Embryonic facial prominence (tissue), 1 donor: Measurements from ENCODE around the gene GOLGA6A.
"Not testable (repeated sequence)": the region's sequence is repeated elsewhere in the genome, so short reads cannot be mapped to it uniquely, and the experiment has no call there.

Source experiments
- DNase-seq: peaks from one replicate; pipeline ENCODE4 v3.0.0-alpha.2; 2016; ENCODE audit errors: extremely low spot score

GOLGA6A gene

DNA sequence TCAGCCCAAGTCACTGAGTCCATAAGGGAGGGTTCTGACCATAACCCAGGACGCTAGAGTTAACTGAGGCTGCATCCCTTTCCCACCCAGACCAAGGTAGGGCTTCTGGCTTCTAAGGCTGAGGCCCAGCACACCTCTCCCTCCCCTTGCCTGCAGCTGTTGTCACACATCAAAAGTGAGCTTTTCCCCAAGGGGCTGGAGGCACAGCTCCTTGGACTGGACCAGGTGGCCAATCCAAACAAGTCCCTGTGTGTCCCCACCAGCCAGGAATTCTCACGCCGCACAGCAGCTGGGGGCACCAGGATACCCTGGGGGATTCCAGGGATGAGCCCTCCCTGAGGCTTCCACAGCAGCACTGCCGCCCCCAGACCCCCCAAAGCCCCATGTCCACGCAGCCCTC, 25.8 kb upstream of the GOLGA6A start:
- DNase-seq: no peak

DNA sequence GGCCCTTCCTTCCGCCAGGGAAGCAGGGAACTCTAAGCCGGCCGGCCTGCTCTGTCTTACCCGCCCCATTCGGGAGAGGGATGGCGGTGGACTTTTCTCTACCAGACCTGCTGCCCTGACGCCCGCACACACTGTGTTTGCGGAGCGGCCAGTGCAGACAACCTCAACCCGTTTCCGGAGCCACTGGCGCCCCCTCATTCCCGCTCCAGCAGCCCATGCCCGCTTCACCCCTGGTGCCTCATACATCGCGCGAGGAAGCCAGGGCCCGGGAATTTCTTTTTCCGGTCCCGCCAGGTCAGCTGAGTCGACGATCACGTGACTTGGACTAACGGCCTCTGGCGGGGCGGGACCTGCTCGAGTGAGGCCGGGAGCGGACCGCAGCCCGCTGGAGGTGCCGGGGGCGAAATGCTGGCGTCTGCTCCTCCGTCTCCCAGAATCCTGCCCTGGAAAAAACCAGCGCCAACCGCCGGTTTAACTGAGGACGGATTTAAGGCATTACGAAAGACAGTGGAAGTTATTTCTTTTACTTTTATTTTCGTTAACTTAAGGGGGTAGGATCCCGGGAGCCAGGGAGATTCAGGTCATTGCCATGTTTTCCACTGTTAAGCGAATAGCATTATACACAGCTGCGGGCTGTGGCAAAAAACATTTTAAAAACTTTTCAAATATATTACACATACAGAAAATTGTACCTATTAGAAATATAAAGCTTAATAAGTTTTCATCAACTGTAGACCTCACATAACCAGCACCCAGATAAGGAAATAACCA, 17.8 kb upstream of the GOLGA6A start:
- peak; percentile 79 for DNase-seq

DNA sequence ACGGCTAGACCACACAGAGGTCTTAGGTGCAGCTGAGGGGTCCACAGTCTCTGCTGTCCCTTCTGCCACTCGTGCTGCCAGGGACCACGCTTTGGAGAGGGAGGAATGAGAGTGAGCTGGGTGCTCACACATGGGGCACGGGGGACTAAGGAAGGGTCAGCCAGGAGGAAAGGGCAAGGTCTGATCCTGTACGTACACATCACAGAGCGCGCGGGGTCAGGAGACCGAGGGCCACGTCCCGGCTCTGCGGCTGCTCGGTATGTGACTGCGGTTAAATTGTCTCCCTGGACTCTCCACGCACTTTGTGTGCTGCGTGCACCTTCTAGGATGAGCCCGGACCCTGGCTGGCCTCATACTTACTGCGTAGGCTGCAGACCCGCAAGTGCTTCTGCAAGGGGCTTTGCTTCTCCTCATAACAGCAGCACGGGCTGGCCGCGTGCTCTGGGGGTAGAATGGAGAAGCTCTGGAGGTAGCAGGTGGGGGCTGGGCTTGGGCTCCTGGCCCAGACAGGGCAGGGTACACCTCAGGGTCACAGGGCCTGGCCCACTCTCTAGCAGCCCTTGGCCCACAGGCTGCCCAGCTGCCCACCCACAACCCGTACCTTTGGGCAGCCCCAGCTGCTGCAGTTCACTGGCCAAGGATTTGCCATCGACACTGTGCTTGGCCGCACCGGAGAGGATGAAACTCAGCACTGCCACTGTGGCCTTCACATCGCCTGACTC, 14.6 kb upstream of the GOLGA6A start:
- DNase-seq: not testable (repeated sequence)

DNA sequence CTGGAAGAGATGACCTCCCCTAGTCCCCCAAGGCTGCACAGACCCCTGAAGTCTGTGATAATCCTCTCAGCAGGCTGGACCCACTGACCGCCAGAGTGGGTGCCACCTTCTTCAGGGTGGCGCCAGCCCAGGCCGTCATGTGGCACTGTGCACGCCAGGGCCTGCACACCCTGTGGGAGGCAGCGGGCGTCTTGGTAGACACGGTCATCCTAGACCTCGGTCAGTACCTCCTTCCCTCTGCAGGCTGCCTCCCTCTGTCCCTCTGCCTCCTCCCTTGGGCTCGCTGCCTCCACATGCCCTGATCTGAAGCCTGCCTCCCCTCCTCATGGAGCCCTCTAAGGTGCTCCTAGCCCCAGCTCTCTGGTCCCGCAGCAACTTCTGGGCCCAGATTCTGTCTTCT, 13.3 kb upstream of the GOLGA6A start:
- DNase-seq: not testable (repeated sequence)

DNA sequence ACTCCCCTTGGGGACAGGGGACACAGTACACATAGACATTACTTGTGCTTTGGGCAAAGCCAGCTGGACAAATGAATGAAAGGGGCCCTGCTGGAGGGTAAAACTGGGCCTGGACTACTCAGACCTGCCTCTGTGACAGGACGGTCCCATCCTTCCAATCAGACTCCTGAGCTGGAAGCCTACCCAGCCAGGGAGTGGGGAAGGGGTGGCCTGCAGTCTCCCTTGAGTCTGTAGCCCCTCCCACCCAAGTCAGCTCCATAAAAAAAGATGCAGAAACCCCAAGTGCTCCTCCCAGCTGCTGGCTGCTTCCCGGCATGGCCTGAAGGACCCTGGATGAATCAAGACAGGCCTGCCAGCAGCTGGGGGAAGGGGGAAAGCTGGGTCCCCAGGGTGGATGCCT, 12.2 kb upstream of the GOLGA6A start:
- DNase-seq: not testable (repeated sequence)

GRCh38 chr15:74075781-74076180, 6.6 kb downstream of the GOLGA6A start:
- DNase-seq: not testable (repeated sequence)

GRCh38 chr15:74072614-74073337, 9.6 kb downstream of the GOLGA6A start:
- DNase-seq: not testable (repeated sequence)

DNA sequence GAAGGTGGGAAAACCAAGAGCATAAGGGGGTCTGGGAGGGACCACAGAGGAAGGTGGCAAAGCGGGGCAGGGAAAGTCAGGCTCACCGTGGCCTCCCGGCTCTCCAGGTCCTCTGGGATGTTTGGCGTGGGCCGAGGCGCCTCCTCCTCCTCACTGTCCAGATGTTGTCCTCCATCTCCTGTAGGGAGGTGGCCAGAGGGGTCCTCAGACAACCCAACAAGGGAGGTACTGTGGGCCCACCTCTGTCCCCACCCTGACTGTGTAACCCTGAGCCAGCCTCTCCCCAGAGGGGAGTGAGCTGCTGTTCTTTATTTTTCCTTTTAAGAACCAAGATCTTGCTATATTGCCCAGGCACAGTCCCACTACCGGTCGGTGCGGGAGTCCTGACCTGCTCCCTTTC, 10.2 kb downstream of the GOLGA6A start:
- DNase-seq: not testable (repeated sequence)

GRCh38 chr15:74071645-74072044, 10.7 kb downstream of the GOLGA6A start:
- not testable (repeated sequence) for DNase-seq

DNA sequence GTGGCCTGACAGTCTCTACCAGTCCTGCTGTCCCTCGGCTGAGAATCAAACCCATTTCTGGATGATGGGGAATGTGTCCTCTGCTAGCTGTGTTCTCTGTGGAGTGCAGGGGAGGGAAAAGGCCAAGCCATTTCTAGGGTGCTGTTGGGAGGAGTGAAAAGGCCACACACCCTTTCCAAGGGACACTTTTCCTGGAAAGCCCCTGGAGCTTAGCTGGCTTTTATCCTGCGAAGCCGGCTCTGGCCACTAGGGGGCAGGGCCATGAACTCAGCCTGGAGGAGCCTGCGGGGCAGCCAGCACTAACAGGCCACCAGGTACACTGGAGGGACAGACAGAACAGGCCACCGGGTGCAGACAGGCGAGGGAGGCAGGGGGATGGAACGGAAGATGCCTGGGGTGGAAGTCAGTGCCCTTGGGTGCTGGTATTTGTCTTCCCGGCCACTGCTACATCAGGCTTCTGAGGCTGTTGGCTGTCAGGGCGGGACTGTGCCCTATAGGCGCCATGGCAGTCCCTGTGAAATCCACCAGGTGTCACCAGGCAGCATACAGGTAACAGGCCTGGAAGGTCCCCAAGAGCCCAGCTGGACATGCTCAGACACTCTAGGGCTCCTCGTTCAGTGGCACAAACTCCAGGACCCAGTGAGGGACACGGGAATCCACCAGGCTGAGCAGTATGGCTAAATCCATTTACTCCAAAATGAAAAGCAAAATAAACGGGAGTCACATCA, 16.5 kb downstream of the GOLGA6A start:
- DNase-seq: not testable (repeated sequence)

- not testable (repeated sequence) for DNase-seq
Measured at GRCh38 chr15:74064822-74065221, 17.5 kb downstream of the GOLGA6A start.

GRCh38 chr15:74064183-74064582, 18.2 kb downstream of the GOLGA6A start:
- not testable (repeated sequence) for DNase-seq

DNA sequence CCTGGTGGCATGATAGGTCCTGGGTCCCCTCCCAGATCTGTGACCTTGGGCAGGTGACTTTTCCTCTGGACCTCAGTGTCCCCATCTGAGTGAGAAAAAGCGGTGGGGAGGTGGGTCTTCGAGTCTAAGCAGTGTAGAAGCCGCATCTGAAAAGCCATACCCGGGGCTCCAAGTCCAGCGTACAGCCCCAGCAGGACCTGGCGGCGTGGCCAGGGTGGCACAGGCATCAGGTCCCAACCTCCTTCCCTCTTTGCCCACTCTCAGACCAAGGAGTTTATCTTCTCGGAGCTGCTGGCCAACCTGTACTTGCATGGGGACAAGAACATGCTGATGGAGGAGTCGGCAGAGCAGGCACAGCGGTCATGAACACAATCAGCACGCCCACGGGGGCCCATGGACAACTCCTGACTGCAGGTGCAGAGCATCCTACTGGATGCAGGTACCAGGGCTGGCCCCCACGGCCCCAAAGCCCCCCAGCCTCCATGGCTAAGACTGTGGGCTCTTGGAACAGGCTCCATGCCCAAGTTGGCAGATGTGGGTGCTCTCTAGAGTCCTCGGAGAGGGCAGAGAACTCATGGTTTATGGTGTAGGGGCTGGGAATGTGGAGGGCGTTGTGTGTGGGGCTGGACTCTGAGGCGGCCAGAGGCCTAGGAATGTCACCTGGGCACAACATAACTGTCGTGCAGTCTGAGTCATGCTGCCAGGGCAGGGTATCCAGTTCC, 18.8 kb downstream of the GOLGA6A start:
- not testable (repeated sequence) for DNase-seq

DNA sequence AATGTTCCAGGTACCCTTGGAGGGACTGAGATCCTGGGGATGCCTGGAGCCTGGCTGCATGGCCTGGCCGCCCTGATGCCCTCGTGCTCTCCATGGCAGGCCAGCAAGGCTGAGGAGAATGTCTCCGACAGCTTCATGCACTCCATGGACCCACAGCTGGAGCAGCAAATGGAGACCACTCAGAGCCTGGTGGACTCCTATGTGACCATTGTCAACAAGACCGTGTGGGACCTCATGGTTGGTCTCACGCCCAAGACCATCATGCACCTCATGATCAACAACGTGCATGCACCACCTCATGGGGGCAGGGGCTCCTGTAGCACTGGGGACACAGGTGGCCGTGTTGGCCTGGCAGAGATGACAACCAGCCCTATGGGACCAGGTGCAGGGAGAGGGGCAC, 19.7 kb downstream of the GOLGA6A start:
- DNase-seq: no peak

- no peak for DNase-seq
Measured at GRCh38 chr15:74062236-74062635, 20.1 kb downstream of the GOLGA6A start.

- DNase-seq: no peak
Measured at GRCh38 chr15:74060251-74060650, 22.1 kb downstream of the GOLGA6A start.

- DNase-seq: not testable (repeated sequence)
Measured at GRCh38 chr15:74059050-74059833, 23.1 kb downstream of the GOLGA6A start.

DNA sequence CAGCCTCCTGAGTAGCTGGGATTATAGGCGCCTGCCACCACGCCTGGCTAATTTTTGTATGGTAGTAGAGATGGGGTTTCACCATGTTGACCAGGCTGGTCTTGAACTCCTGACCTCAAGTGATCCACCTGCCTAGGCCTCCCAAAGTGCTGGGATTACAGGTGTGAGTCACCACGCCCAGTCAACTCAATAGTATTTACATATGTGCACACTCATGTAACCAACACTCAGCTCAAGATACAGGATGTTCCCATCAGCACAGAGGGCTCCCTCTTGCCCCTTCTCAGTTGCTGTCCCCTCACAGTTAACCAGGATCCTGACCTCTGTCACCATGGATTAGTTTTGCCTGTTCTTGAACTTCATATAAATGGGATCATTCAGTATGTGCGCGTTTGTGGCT, 26.0 kb downstream of the GOLGA6A start:
- DNase-seq: not testable (repeated sequence)

GRCh38 chr15:74055804-74056203, 26.5 kb downstream of the GOLGA6A start:
- no peak for DNase-seq

GRCh38 chr15:74053941-74054529, 28.3 kb downstream of the GOLGA6A start:
- peak; percentile 46 for DNase-seq
